ENCODE data around the gene ZNF219.
"Not testable (repeated sequence)": the region's sequence is repeated elsewhere in the genome, so short reads cannot be mapped to it uniquely, and the experiment has no call there.

ZNF219 gene

GRCh38 chr14:21040941-21041340, 57.5 kb downstream of the ZNF219 start:
- not testable (repeated sequence) for DNase-seq

DNA sequence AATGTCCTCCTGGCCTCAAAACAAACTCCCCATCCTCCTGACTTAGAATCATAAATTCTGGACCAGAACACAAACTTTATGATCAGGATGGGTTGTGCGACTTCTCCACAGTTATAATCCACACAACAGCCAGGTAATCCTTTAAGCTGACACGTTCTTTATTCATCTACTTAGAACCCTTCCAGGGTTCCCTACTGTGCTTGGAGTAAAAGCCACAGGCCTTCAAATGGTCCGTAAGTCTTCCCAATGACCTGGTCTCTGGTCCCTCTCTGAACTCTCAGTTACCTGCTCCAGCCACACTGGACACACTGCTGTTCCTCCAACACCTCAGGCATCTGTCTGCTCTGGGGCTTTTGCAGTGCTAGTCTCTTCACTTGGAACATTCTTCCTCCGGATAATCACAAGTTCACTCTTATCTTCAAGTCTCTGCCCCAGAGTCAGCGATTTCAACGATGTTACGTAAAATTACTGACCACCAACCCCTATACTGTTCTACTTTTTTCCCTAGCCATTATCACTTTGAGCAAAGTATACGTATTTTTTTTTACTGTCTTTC, 58.0 kb downstream of the ZNF219 start:
- no peak for DNase-seq

Measured in hematopoietic multipotent progenitor cell treated with erythropoietin and hydrocortisone succinate and interleukin-3 and kit ligand, for 8 days (in vitro differentiated cells).